ENCODE data around the gene SSH2. TPM values are rescaled to one million over a fixed set of nuclear protein-coding genes. Genes with fewer than 3 reads are reported as not detected.

The SSH2 gene
- polyA plus RNA-seq, 3 donors: 31.9 to 66.6 (median 54.0) TPM

- H3K4me1 ChIP-seq (ENCODE audit: control insufficient read depth in 1 of 2, insufficient read depth in 2 of 2, low read length in 2 of 2): peaks cover 19 to 20% of the 10 kb centered on the region in 2 donors
- no peak overlapping the region for H3K4me2 ChIP-seq (replicated peaks; ENCODE audit: extremely low read depth, low read length, poor library complexity, severe bottlenecking)
- peaks cover 45% of the 10 kb centered on the region for H4K20me1 ChIP-seq (ENCODE audit: insufficient read depth, low read length)
- peaks cover 11% of the 10 kb centered on the region for H3K79me2 ChIP-seq (ENCODE audit: insufficient read depth, low read length)
- Mint-ChIP-seq H3K27ac (peak overlapping the region in 1 of 7 donors; percentile 15), H3K4me3 (no peak overlapping the region), H3K36me3 (peaks cover 73 to 93% of the 10 kb centered on the region in 2 donors), H3K4me1 (peaks cover 15% of the 10 kb centered on the region), H3K27me3 (ENCODE audit: low read depth in 3 of 3) (no peaks in the 10 kb centered on the region), H3K9me3 (no peaks in the 10 kb centered on the region)
- H2AFZ ChIP-seq (ENCODE audit: insufficient read depth, low read depth, low read length, poor library complexity, severe bottlenecking): no peak overlapping the region
- no peaks in the 10 kb centered on the region for H3K9me3 ChIP-seq (replicated peaks in 1 of 2; ENCODE audit: control insufficient read depth in 1 of 2, insufficient read depth in 1 of 2, low read length in 2 of 2)
- no peak for DNase-seq
- no peak overlapping the region for H3K4me3 ChIP-seq (replicated peaks in 1 of 3; ENCODE audit: low read depth in 2 of 3, low read length in 3 of 3)
- TF ChIP-seq CTCF (IDR thresholded peaks at IDR 0.05): no peak
- peaks cover 83 to 99% of the 10 kb centered on the region in 2 donors for H3K36me3 ChIP-seq (replicated peaks in 1 of 2; ENCODE audit: control insufficient read depth in 1 of 2, insufficient read depth in 2 of 2, low read length in 2 of 2)
- H3K27ac ChIP-seq (ENCODE audit: low read depth in 1 of 2, low read length in 2 of 2): no peak overlapping the region
- no peaks in the 10 kb centered on the region for H3K27me3 ChIP-seq (ENCODE audit: control insufficient read depth in 2 of 2, insufficient read depth in 2 of 2, low read length in 2 of 2)
- intact Hi-C loops (cut with micrococcal nuclease): no loop called here
- H3K9ac ChIP-seq (ENCODE audit: insufficient read depth, low read length, poor library complexity, severe bottlenecking): no peak overlapping the region
Measured at GRCh38 chr17:29669266-29669665, 260.8 kb downstream of the SSH2 start.

DNA sequence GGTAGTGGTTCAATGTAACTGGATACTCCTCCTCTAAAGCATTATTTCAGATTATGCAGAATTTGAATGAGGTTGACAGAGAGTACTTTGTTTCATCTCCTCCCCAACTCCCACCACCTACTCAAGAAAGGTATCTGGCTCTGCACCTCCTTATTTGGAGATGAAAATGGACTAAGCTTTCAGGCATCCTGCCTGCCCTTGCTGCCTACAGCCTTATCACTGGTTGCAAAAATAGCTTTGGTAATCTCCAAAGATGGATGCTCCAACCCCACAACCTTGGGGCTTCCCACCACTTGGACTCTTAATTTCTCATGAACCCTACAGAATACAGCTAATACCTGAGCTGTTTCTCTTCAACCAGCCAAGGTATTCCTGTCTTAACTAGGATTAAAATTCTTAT, 262.1 kb downstream of the SSH2 start:
- Mint-ChIP-seq H3K27ac (peak overlapping the region in 3 of 7 donors; percentile 15 to 73 (median 69)), H3K27me3 (ENCODE audit: low read depth in 3 of 3) (no peaks in the 10 kb centered on the region), H3K4me1 (peaks cover 21% of the 10 kb centered on the region)

More for the DNA sequence above, 262.1 kb downstream of the SSH2 start:
- Histone ChIP-seq H3K36me3 (replicated peaks in 1 of 2; ENCODE audit: control insufficient read depth in 1 of 2, insufficient read depth in 2 of 2, low read length in 2 of 2) (peaks cover 76 to 99% of the 10 kb centered on the region in 2 donors), H4K20me1 (ENCODE audit: insufficient read depth, low read length) (peaks cover 47% of the 10 kb centered on the region), H3K9me3 (replicated peaks in 1 of 2; ENCODE audit: control insufficient read depth in 1 of 2, insufficient read depth in 1 of 2, low read length in 2 of 2) (no peaks in the 10 kb centered on the region), H3K27ac (ENCODE audit: low read depth in 1 of 2, low read length in 2 of 2) (peak overlapping the region in 1 of 2 donors; percentile 44), H3K27me3 (ENCODE audit: control insufficient read depth in 2 of 2, insufficient read depth in 2 of 2, low read length in 2 of 2) (no peaks in the 10 kb centered on the region), H3K79me2 (ENCODE audit: insufficient read depth, low read length) (peaks cover 15% of the 10 kb centered on the region), H3K4me3 (replicated peaks in 1 of 3; ENCODE audit: low read depth in 2 of 3, low read length in 3 of 3) (no peak overlapping the region), H2AFZ (ENCODE audit: insufficient read depth, low read depth, low read length, poor library complexity, severe bottlenecking) (no peak overlapping the region), H3K4me1 (ENCODE audit: control insufficient read depth in 1 of 2, insufficient read depth in 2 of 2, low read length in 2 of 2) (peaks cover 25 to 29% of the 10 kb centered on the region in 2 donors), H3K4me2 (replicated peaks; ENCODE audit: extremely low read depth, low read length, poor library complexity, severe bottlenecking) (no peak overlapping the region), H3K9ac (ENCODE audit: insufficient read depth, low read length, poor library complexity, severe bottlenecking) (no peak overlapping the region)
- no peaks in the 10 kb centered on the region for H3K9me3 Mint-ChIP-seq
- no peak for DNase-seq
- TF ChIP-seq CTCF (IDR thresholded peaks at IDR 0.05): no peak
- intact Hi-C loops (cut with micrococcal nuclease): no loop called here
- no peak overlapping the region for H3K4me3 Mint-ChIP-seq
- peaks cover 66 to 93% of the 10 kb centered on the region in 2 donors for H3K36me3 Mint-ChIP-seq
